ENCODE data around the gene CAPN11.

The CAPN11 gene

GRCh38 chr6:44224029-44224964 is 65.7 kb downstream of the CAPN11 start (continued):
- TF ChIP-seq SP2 (tag by site-specific recombination; IDR thresholded peaks at IDR 0.05) = peak; percentile 19
- peak; percentile 87 for TF ChIP-seq CTCF (tag by site-specific recombination; IDR thresholded peaks at IDR 0.05)
- no peak for TF ChIP-seq ZNF677 (tag by site-specific recombination; IDR thresholded peaks at IDR 0.05)
- TF ChIP-seq ZNF10 (tag by site-specific recombination; IDR thresholded peaks at IDR 0.05) = no peak
- no peak for TF ChIP-seq ZFP69B (tag by site-specific recombination; IDR thresholded peaks at IDR 0.05)
- no peak for TF ChIP-seq ZBTB21 (tag by site-specific recombination; IDR thresholded peaks at IDR 0.05)
- TF ChIP-seq ZNF548 (tag by site-specific recombination; IDR thresholded peaks at IDR 0.05) = no peak
- 0 out of 2 replicates have a peak, but pooled peaks have one; percentile 19 for TF ChIP-seq ZBTB17 (tag by site-specific recombination; IDR thresholded peaks at IDR 0.05)
- 0 out of 2 replicates have a peak, but pooled peaks have one; percentile 50 for TF ChIP-seq ZNF664 (tag by site-specific recombination; IDR thresholded peaks at IDR 0.05)
- TF ChIP-seq ZNF366 (tag by site-specific recombination; conservative IDR thresholded peaks at IDR 0.05) = no peak
- TF ChIP-seq ZNF544 (tag by site-specific recombination; IDR thresholded peaks at IDR 0.05) = no peak
- TF ChIP-seq ZNF350 (tag by site-specific recombination; IDR thresholded peaks at IDR 0.05) = no peak
- peak; percentile 36; the same call in 1 of the 2 replicates for TF ChIP-seq ZNF600 (tag by site-specific recombination; IDR thresholded peaks at IDR 0.05)
- no peak for TF ChIP-seq TCF7L2 (IDR thresholded peaks at IDR 0.05; ENCODE audit: borderline replicate concordance, low read depth, low read length)
- TF ChIP-seq ZNF837 (tag by site-specific recombination; IDR thresholded peaks at IDR 0.05) = no peak
- TF ChIP-seq GLIS2 (tag by site-specific recombination; IDR thresholded peaks at IDR 0.05) = no peak
- 0 out of 2 replicates have a peak, but pooled peaks have one; percentile 3 for TF ChIP-seq ZNF398 (tag by site-specific recombination; IDR thresholded peaks at IDR 0.05)
- no peak for TF ChIP-seq ZNF37A (tag by site-specific recombination; IDR thresholded peaks at IDR 0.05)
- TF ChIP-seq FEZF1 (tag by site-specific recombination; IDR thresholded peaks at IDR 0.05) = no peak
- TF ChIP-seq ZNF274 (IDR thresholded peaks at IDR 0.05; ENCODE audit: low read length) = no peak
- no peak for TF ChIP-seq ZNF274 (tag by site-specific recombination; IDR thresholded peaks at IDR 0.05; ENCODE audit: borderline replicate concordance)
- TF ChIP-seq ZNF580 (tag by site-specific recombination; IDR thresholded peaks at IDR 0.05) = no peak
- no peak for TF ChIP-seq ZBTB26 (tag by site-specific recombination; optimal IDR thresholded peaks at IDR 0.05)
- no peak for TF ChIP-seq ZBTB6 (tag by site-specific recombination; IDR thresholded peaks at IDR 0.05)
- TF ChIP-seq ZNF623 (tag by site-specific recombination; IDR thresholded peaks at IDR 0.05) = no peak
- TF ChIP-seq GLI4 (tag by site-specific recombination; IDR thresholded peaks at IDR 0.05) = no peak
- no peak for TF ChIP-seq ZNF558 (tag by site-specific recombination; IDR thresholded peaks at IDR 0.05)
- no peak for TF ChIP-seq ZBTB44 (tag by site-specific recombination; IDR thresholded peaks at IDR 0.05)
- no peak for TF ChIP-seq ZNF266 (tag by site-specific recombination; IDR thresholded peaks at IDR 0.05; ENCODE audit: low read depth)
- TF ChIP-seq ZFP37 (tag by site-specific recombination; IDR thresholded peaks at IDR 0.05) = no peak
- TF ChIP-seq YY2 (tag by site-specific recombination; IDR thresholded peaks at IDR 0.05) = no peak
- no peak for TF ChIP-seq ZNF394 (tag by site-specific recombination; IDR thresholded peaks at IDR 0.05; ENCODE audit: borderline replicate concordance)
- TF ChIP-seq GFI1B (tag by site-specific recombination; IDR thresholded peaks at IDR 0.05) = no peak

All from HEK293 (cell line).